COR-L47 (cell line): ENCODE data around the gene MT3.
A peak's percentile ranks its signal among the peaks of the same experiment; 100 is the strongest.
"Not testable (repeated sequence)": the region's sequence is repeated elsewhere in the genome, so short reads cannot be mapped to it uniquely, and the experiment has no call there.

Experiments
- DNase-seq: peaks from one replicate; lab custom pipeline; 2025; lab: John Stamatoyannopoulos, UW

MT3 gene

GRCh38 chr16:56610017-56610608 lies 20.8 kb downstream of the MT3 start:
- DNase-seq = peak; percentile 7

- DNase-seq = no peak
Measured at GRCh38 chr16:56610609-56611111, 21.3 kb downstream of the MT3 start.

GRCh38 chr16:56611281-56611833 lies 22.0 kb downstream of the MT3 start:
- no peak for DNase-seq

- no peak for DNase-seq
Measured at GRCh38 chr16:56613706-56614105, 24.4 kb downstream of the MT3 start.

- no peak for DNase-seq
Measured at GRCh38 chr16:56614549-56614991, 25.2 kb downstream of the MT3 start.

GRCh38 chr16:56615353-56615752 lies 26.0 kb downstream of the MT3 start:
- no peak for DNase-seq

GRCh38 chr16:56616608-56617211 lies 27.4 kb downstream of the MT3 start:
- no peak for DNase-seq

- DNase-seq = no peak
Measured at GRCh38 chr16:56617212-56618085, 28.1 kb downstream of the MT3 start.

- DNase-seq = no peak
Measured at GRCh38 chr16:56618138-56618537, 28.8 kb downstream of the MT3 start.

GRCh38 chr16:56620339-56620897 lies 31.1 kb downstream of the MT3 start:
- no peak for DNase-seq

GRCh38 chr16:56621665-56622445 lies 32.5 kb downstream of the MT3 start:
- not testable (repeated sequence) for DNase-seq

- DNase-seq = not testable (repeated sequence)
Measured at GRCh38 chr16:56623184-56623583, 33.9 kb downstream of the MT3 start.

- DNase-seq = no peak
Measured at GRCh38 chr16:56623637-56624036, 34.3 kb downstream of the MT3 start.

- no peak for DNase-seq
Measured at GRCh38 chr16:56625140-56625942, 36.0 kb downstream of the MT3 start, which contains the start of gene MT1E. Gene MT1E (plus strand): TSS chr16:56625781. CDS start chr16:56625852, 71 bp downstream.

- no peak for DNase-seq
Measured at GRCh38 chr16:56625943-56626654, 36.8 kb downstream of the MT3 start.

- no peak for DNase-seq
Measured at GRCh38 chr16:56626685-56627084, 37.4 kb downstream of the MT3 start.

- DNase-seq = no peak
Measured at GRCh38 chr16:56628486-56629350, 39.4 kb downstream of the MT3 start.

GRCh38 chr16:56629531-56629930 lies 40.2 kb downstream of the MT3 start:
- no peak for DNase-seq

- no peak for DNase-seq
Measured at GRCh38 chr16:56630134-56630533, 40.8 kb downstream of the MT3 start.
